Esophagus squamous epithelium (tissue), 4 donors: ENCODE measurements around the gene PRR14.

Source experiments
- CTCF ChIP-seq, 6 experiments: fragments of 450-650 bp in 4 of 6; fragments of 200-600 bp in 2 of 6; sonication (generic) in 2 of 6; IDR thresholded peaks; one replicate each; pipeline ENCODE4 v1.5.1; 2016 to 2019; ENCODE audit warnings: antibody characterized with exemption in 6 of 6, mild to moderate bottlenecking in 4 of 6, moderate library complexity in 4 of 6
- POLR2A ChIP-seq, 4 donors: fragments of 450-650 bp; IDR thresholded peaks; one replicate each; pipeline ENCODE4 v1.6.1; 2017; ENCODE audit warnings: antibody characterized with exemption in 4 of 4, mild to moderate bottlenecking in 4 of 4, moderate library complexity in 3 of 4

GRCh38 chr16:30659507-30660423 lies 9.0 kb downstream of the PRR14 start:
- TF ChIP-seq POLR2A (IDR thresholded peaks at IDR 0.05) (no peak), CTCF (IDR thresholded peaks at IDR 0.05) (peak in 1 of 6 experiments; percentile 44)
